ENCODE data around the gene MOB3B.

The MOB3B gene

DNA sequence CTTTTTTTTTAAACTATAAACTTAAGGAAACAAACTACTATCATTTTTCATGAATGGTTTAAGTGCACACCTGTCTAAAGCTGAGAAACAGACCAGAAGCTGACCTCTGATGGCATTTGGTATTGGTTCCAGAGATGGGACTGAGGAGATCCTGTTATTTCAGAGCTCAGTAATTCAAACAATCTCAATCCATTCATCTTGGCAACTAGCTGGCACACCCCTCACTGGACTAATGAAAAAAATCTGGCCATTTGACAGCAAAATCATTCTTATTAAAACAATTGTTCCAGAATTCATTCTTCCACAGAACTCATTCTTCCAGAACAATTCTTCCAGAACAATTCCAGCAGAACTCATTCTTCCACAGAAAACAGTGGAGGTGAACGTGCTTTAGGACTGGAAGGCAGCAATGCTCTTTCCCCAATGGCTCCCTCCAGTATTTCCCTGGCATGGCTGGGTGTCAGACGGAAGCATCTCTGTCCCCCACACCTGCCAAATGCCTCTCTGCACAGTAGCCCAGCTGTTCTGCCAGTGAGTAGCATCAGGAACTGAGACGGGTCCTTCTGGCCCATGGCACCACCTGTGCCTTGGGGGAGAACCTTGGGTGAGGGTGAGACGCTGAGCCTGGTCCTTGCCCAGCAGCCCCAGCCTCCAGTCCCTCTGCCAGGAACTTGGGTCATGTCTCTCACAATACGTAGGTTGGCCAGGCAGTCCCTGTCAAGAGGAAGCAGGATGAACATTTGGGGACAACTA lies 145.2 kb downstream of the MOB3B start:
- DNase-seq = no peak

DNA sequence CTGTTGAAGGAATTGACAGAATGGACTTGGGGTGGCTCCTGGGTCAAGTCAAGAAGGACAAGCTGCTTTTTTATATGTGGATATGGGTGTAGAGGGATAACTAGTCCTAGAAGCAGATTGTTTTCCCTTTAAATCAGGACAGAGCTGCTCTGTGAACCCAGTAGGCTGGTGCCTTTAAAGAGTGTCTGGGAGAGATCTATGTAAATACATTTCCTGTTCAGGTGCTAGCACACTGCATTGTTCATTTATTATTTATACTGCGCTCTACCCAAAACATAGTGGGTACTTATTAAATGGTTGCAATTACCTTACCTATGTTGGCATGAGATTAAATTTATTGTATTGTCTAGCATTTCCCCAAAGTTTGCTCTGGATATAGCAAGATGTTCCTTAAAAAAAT lies 146.1 kb downstream of the MOB3B start:
- DNase-seq = no peak

DNA sequence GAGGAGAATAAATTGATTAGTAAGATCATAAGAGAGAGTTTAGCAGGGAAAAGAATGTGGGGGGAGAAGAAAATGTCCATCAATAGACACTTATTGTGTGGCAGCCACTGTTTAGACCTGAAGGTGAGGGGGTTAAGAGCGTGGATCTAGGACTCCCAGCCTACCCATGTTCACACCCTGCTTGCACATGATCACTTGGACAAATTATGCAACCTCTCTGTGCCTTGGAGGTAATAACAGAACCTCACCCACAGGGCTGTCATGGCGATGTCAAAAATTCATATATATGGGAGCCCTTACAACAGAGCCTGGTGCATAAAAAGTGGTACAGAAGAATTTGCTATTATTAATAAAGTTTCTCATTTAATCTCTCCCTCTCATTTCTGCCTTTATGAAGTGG lies 146.6 kb downstream of the MOB3B start:
- peak; percentile 35 for DNase-seq

DNA sequence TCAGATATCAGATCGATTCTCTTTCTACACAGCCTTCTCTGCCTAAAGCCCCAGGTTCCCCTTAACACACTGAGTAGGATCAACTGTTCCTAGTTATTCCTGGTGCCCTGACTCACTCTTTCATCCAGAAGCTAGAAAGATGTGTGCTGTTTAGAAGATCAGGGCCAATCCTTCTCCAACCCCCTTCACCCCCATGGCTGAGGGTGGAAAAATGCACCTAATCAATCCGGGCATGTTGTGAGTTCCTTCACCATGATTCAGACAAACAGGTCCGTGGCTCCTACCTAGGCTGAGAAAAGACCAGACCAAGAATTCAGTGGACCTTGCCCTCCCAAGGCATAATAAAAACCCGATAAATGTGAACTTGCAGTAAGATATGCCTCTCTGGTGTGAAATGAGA lies 147.3 kb downstream of the MOB3B start:
- no peak for DNase-seq

DNA sequence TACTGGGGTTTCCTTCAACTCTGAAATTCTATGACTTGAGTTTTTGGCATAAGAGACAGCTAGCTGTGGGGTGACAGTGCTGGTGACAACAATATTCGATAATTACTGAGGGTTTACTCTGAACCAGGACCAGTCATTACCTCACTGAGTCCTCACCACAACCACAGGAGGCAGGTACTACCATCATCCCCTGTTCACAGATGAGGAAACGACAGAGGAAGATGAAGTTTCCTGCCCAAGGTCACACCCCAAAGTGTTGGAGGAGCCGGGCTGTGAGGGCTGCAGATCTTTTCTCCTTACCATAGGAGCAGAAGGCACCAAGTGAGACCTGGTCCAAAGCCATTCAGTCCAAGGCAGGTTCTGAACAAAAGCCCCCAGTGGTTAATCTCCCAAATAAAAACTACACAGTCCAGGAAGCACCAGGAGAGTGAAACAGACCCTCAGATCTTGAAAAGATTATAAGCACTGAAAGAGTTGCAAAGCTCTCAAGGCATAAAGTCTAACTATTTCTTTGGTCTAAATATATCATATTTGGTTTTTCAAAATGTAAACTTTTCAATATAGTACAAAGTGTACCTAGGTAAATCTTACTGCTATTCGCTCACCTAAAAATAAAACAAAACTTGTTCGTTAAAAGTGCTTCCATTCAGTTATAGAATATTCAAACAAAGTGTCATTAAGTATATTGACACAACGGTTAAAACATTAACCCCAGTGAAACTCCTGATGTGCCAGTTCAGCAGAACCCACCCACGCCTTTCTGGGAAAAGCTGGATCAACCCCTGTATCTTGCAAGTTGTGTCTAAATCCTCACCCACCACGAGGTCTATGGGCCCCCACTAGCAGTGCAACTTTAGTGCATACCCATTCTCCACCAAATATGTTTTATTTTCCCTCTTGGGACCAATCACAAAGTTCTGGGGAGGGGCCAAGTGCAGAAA lies 150.0 kb downstream of the MOB3B start:
- DNase-seq = no peak

DNA sequence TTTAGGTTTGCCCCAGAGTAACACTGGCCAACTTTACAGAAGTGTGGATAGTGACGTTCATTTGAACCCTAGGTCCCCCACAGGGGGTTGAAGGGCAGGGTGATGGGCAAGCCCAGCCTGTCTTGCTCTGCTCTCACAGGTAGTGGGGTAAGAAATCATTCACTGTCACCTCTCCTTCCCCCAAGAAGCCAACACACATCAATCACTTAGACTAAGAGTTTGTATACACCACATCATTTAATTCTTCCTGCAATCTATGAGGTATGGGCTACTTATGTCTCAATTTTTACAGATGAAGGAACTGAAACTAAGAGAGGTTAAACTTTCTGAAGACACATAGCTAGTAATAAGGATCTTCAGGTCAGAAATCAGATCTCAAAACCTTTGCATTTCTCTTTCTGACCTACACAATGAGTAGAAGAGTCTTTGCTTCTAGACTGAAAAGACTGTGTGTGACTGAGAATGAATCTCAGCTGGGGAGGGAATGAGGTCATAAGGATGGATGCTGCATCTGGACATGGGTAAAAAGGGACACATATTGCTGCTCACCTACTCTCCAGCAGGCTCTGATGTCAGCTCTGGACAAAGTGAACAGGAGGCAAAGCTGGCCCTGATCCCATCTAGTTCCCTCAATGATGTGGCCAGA lies 151.7 kb downstream of the MOB3B start:
- DNase-seq = peak; percentile 46

DNA sequence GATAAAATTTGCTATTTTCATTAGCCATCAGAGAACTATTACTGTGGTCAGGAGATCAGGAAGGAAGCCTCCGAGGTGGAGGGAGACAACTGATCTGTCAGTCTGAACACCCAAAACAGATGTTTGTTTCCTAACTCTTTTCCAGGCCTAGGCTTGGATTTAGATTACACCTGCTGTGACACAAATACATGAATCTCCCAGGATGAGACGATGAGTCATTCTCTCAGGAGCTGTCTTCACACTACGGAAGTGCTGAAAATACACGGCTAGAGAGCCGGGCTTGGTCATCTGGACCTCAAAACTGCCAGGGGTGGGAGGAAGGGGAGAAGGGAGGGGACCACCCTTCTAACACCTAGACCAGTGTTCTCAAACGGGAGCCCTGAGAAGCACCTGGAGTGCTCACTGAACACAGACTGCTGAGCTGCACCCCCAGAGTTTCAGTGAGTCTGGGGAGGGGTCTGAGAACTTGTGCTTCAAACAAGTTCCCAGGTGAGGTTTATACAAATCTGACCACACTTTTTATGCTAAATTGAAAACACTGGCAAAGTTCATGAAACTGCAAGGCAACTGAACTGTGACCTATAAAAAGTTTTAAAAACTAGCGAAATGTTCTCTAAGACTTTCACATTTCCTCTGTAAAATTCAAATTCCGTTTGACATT lies 152.3 kb downstream of the MOB3B start:
- no peak for DNase-seq

DNA sequence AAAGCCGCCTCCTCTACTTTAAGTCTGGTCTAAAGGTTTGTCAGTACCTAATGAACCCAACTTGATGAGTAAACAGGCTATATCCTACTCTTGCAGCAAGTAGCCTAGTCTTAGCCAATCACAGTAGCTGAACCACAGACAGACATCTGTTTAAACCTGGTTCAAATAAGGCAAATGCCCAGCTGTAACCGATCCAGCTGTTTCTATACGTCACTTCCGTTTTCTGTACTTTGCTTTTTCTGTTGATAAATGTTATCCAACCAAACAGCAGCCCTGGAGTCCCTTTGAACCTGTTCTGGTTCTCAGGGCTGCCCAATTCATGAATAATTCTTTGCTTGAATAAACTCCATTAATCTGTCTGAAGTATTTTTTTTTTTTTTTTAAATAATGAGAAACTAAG lies 155.8 kb downstream of the MOB3B start:
- DNase-seq = no peak

DNA sequence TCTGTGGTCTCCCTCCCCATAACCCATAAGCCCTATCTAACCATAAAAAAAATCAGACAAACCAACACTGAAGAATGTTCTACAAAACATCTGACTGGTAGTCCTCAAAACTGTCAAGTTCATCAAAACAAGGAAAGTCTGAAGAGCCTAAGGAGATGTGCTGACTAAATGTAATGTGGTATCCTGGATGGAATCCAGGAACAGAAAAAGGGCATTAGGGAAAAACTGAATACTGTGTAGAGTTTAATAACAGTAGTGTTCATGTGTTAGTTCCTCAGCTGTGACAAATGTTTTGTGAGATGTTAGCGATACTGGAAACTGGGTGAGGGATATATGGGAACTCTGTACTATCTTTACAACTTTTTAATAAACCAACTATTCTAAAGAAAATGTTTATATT lies 157.0 kb downstream of the MOB3B start:
- DNase-seq = no peak

DNA sequence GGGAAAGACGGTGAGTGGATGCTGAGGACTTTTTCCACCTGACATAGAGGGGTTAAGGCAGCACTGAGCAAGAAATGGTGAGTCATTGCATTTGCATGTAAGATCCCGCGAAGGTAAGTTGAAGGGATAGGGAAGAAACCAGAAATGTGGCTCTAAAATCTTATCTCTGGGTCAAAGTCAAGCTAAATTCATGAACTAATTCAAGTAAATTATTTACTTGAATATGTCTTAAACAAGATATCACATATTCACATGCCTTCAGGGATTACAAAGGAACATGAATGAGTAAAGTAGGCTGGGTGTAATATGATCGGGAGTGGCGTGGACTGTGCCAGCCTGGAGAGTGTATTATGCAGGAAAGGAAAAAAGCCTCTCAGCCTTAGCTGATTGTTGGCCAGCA lies 158.2 kb downstream of the MOB3B start:
- no peak for DNase-seq

DNA sequence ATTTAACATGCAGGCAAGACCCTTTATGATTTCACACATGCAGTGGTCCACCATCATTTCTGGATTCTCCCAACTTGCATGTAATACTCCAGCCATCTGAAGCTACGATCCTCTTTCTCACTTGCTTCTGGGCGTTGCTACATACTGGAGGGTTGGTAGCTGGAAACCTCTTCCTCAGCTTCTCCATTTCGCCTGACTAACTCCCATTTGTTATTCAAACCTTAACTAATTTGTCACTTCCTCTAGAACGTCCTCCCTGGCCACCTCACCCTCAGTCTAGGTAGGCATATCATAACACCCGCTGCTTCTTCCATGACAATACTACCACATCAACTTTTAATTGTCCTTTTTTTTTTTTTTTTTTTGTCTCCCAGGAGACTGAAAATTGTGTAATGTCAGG lies 160.0 kb downstream of the MOB3B start:
- peak; percentile 95 for DNase-seq

DNA sequence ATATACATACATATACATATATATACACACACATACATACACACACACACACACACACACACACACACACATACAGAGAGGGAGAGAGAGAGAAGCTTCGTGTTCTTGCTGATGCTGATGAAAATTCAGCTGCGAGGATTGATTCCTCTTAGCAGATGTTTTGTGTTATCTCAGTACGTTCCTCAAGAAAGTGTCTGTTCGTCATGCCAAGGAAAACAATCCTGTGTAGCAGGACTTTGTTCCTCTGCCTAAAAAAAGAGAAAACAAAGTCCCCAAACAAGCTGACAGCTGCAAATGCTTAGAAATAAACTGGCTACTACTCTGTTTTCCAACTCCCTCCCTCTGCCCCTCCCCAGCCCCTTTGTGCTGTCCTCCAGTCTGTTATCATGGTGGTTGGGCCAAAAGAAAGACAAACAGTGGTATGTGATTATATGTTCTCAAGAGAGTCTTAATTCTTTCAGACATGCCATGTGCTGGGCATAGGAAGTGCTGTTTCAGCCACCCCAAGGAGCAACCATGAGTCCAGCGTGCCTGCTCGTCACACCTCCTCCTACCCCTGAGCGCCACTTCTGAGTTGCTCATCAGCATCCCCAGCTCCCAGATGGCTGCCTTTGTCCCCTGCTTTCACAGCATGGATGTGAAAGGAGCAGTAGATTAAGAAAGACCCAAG lies 161.2 kb downstream of the MOB3B start:
- DNase-seq = no peak

DNA sequence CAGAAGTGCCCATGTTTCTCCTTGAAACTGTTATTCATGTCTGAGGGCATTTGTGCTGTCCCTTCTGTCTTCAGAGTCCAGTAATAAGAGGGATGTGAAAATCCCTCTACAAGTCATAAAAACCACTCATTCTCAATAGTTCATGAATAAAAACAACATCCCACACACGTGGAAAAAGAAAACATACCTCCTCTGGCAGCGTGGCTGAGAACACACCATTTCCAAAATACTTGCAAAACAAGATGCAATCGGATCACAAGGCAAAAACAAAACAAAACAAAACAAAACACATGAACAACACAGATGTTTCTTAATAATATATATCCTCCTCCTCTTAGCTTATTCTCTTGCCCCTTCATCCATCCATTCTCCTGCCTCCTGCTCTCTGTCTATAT lies 161.7 kb downstream of the MOB3B start:
- peak; percentile 73 for DNase-seq

DNA sequence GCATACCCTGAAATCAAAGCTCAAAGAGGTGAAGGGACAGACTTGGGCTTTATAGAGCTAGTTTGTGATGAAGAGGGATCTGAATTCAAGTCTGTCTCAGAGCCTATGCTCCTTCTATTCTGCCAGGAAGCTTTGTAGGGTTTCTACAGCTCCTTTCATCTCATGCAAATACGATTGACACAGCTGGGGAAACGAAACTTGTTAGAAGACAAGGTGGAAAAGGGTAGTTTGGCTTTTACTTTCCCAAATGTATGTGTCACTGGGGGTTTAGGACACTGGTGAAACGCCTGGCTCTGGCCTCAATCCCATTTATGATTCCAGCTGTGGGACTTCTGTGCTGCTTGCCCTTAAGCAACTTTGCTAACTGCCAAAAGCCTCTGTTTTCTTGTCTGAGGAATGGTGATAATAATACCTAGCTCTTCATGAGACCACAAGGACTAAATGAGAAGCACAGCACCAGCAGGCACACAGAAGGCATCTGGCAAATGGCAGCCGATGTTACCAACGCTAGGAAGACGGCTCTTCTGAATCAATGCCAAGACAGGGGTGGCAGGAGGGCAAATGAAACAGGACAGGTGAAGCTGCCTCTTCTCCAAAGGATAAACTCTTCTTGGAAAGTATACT lies 162.3 kb downstream of the MOB3B start:
- peak; percentile 87 for DNase-seq

DNA sequence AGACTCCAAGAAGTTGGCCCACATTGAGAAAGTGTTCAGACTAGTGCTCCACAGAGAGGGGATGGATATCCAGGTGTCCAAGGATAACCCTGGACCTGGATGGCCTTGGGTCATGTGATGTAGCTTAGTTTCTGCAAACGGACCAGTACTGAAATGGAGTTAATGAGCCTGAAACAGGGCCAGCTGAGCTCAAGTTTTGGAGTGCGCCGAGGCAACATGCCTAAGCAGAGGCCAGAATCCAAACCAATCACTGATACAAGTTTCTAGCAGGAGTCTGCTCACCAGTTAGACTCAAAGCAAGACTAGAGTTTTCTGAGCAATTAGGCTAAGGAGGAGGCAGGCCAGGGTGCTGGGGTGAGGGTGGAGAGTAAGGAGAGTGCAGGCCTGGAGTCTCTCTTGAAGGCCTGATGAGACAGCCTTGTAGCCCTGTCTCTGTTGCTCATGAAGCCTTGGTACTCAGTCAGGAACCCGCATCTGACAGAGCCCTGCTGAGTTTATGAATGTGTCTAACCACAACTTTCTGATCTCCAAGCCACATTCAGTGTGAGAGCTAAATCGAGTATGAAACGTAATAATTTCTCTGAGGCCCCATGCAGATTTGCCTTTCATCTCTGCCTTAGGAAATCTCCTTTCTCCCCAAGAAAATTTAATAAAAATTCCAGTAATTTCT lies 163.8 kb downstream of the MOB3B start:
- no peak for DNase-seq

DNA sequence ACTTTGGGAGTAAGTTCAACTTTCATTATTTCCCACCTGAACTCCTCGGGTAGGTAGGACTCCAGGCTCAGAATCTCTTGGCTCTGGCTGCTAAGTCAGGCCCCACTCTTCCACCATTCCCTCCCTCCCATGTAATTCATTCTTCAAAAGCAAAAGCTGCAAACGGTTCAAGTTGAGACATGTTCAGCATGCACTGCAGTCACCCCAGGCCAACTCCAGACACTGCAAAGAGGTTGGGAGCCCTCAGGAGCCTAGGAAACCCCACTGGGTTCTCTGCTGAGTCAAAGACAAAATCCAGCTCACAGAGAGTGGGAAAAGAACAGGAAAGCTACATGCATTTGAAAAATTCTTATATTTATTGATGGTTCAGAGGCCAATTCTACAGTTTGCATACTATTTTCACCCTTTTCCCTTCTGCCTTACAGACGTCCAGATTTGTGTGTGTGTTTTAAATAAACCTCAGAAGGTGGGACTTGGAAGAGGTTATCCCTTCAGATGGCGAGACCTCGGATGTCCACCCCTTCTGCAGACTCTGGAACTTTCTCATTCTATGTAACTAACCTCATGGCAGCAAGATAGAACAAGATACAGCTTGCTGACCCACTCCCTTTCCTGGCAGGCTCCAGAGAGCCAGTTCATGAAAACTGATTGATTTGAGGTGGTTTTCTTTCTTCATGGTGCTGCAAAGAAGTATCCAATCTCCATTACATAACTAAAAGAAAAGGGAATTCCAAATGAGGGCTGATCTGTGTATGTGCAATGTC lies 167.0 kb downstream of the MOB3B start:
- DNase-seq = no peak

DNA sequence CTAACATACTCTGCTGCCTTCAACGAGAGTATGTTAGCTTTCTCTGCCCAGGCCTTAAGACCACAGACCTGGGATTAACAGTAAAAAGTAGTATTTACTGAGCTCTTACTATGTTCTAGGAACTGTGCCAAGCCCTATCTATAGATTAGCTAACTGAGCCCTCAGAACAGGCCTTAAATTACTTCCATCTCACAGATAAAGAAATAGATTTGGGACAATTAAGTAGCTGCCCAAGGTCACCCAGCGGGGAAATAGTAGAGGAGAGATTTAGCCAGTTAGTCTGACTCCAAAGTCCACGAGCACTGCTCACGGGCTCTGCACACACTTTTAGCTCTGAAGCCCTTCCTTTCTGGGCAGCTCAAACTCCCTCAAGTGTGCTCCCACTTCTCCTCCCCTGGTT lies 168.1 kb downstream of the MOB3B start:
- DNase-seq = no peak

DNA sequence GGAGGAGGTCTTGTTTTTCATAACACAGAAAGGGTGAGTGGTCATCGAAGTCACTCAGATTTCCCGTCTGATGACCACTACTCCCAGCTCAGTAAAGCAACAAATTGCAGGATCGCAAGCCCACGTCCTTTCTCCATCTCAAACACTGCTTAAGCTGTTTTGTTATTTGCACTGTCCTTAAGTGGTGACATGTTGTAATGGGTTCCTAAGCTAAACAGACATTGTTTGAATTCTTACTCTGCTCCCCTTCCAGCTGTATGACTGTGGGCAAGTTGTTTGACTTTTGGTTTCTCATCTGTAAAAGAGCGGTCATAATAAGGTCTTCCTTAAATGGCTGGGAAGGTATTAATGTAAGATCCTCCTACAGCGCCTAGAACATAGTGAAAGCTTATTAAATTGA lies 169.9 kb downstream of the MOB3B start:
- DNase-seq = no peak

DNA sequence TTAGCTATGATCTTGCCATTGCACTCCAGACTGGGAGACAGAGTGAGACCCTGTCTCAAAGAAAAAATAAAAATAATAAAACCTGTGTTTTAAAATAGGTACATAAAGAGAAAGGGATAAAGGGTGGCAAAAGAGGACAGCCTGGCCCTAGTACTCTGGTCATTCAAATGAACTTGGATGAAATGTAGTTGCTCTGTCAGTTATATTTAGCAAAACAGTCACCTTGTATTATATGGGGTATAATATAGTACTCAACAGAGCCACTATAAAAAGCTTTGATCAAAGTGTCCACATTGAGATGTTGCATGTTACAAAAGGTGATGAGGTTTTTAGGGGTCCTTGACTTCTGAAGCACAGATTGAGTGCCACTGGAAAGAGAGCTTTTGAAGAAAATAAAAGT lies 171.6 kb downstream of the MOB3B start:
- no peak for DNase-seq

DNA sequence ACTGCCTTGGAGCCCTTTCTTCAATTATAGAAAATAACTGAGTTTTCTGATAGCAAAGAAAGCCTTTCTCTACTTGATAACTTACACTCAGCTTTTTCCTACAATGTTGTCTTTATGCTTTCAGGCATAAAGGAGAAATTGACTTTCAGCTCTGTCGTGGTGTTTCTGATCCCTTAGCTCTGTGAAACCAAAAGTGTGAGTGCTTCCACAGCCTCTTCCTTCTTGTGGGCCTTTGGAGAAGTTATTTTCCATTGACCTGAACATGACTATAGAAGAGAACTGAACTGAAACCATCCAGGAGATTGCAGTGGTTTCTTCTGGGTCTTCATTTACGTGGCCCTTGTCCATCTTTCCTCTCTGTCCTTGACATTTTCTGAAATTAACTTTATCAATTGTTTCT lies 173.2 kb downstream of the MOB3B start:
- peak; percentile 87 for DNase-seq

DNA sequence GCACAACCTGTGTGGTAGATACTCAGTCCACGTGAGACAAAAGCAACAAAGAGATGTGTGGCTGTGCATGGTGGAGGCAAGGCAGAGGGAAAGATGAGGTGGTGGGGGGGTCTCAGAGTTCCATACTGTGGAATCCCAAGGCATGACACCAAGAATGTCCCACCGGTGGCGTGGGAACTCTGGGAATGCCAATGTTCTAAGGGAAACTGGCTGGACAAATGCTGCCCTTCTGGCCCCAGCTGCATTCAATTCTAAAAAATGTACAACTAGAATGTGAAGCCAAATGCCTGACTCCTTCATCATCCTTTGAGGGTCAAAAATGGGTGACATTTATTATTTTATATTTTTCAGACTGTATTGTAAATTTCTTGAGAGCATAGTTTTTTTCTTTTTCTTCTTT lies 174.4 kb downstream of the MOB3B start:
- no peak for DNase-seq
